Brain pericyte (primary cell): ENCODE results near the gene TCF25.
"Not testable (repeated sequence)": the region's sequence is repeated elsewhere in the genome, so short reads cannot be mapped to it uniquely, and the experiment has no call there.

Experiments
- DNase-seq: peaks from one replicate; pipeline ENCODE4 v3.0.0-alpha.2; 2012; ENCODE audit warnings: low read depth, low spot score

TCF25 gene

DNA sequence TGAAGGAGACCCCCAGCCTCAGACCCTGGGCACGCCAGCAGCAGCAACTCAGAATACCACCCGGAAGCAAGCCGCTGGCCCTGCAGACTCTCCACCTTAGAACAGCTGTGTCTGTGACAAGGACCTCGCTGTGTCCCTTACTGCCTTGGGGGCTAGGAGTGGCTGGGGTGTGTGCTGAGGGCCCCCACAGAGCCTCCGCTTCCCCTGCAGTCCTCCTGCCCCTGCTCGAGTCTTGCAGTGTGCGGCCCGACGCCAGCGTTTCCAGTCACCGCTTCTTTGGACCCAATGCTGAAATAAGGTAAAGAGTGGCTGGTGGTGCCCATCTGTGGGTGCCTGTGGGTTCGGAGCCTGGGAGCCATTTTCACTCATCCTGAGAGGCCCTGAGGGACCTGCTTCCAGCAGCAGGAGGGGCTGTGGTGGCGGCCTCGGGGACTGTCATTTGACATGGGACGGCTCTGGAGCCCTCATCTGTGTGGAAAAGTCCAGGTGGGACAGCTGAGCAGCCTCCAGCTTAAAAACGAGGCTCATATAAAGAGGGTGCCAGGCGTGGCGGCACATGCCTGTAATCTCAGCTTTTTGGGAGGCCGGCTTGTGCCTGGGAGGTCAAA is 30.6 kb downstream of the TCF25 start:
- DNase-seq: no peak

DNA sequence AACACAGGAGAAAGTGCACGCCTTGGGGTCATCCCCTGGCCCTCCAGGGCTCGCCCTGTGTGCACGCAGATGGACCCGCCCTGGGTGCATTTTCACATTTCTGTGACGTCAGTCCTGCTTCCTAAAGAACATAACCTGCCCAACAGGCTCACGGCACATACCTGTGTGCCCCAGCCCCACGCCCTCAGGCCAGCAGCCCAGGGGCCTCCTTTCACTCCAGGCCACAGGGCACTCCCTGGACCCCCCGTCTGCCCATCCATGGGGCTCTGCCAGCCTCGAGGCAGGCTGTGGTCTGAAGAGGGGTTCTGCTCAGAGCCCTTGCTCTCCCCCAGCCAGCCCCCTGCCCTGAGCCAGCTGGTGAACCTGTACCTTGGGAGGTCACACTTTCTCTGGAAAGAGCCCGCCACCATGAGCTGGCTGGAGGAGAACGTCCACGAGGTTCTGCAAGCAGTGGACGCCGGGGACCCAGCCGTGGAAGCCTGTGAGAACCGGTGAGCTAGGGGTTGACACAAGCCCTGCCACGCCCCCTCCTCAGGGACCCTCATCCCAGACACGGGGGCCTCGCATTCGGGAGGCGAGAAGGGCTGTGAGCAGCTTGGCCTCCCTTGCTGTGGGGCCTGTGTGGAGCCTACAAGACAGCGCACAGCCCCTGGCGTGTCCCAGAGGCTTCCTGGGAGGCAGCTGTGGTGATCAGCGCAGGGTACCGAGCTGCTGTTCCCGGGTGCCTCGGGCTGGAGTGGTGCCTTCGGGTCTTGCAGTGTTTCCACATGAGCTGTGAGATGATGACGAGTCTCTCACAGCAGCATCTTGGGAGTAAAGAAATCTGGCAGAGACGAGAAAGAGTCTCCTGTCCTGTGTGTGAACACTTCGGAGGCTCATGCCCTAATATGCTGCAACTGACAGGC is 31.5 kb downstream of the TCF25 start:
- DNase-seq: no peak

DNA sequence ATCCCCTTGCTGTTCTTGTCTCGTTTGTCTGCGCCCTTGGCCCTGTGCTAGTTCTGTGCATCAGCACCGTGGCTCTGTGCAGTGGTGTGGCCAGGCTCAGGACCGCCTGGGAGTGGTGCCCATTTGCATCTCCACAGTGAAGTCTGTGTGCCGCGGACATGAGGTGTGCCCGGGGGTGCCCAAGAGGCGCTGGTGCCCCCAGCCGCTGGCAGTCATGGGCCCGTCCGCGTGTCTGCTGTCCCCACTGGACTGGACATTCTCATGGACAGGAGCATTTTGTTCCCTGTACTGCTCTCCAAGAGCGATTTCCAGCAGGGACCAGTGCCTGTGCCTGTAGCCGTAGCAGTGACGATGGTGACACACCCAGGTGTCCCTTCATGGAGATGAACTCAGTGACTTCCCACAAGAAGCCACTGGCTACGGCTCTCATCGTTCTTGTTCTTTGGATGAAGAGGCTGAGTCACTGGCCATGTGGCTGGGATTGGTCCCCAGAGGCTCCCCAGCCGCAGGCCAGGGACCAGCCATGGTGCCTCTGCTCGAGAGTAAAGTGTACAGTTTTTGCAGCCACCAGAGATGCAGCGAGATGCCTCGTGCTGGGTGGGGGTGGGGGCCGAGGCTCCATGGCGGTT is 32.2 kb downstream of the TCF25 start:
- no peak for DNase-seq

DNA sequence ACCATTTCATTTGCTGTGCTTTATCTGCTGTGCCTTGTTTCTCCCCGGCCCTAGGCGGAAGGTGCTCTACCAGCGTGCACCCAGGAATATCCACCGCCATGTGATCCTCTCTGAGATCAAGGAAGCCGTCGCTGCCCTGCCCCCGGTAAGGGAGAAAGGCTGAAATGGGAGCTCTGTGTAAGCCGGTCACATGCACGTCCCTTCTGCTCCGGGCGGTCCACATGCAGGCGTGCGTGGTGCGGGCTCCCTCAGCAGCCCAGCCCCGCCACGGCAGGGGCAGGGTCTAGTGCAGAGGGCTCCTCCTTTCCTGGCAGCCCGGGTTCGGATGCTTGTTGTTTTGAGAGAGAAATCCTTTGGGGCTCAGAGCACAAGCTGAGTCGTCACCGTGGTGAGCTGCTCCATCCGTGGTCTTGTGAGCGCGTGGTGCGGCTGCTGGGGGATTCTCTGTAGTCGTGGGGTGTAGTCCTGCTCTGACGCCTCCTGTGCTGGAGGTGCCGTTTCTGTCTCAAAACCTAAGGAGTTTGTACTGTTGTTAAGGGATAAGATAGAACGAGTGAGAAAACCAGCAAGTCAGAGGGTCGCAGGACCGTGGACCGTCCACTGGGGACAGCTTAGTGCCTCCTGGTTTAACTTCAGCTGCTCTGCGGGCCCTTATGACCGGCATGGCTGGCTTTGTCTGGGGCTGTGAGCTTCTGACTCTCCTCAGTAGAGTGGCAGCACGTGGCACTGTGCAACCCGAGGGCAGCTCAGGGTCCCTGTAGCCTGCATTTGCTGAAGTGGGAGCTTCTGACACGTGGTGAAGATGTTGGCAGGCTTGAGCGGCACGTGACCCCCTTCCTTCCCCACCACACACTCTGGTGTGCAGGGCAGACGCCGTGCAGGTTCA is 33.0 kb downstream of the TCF25 start:
- no peak for DNase-seq

DNA sequence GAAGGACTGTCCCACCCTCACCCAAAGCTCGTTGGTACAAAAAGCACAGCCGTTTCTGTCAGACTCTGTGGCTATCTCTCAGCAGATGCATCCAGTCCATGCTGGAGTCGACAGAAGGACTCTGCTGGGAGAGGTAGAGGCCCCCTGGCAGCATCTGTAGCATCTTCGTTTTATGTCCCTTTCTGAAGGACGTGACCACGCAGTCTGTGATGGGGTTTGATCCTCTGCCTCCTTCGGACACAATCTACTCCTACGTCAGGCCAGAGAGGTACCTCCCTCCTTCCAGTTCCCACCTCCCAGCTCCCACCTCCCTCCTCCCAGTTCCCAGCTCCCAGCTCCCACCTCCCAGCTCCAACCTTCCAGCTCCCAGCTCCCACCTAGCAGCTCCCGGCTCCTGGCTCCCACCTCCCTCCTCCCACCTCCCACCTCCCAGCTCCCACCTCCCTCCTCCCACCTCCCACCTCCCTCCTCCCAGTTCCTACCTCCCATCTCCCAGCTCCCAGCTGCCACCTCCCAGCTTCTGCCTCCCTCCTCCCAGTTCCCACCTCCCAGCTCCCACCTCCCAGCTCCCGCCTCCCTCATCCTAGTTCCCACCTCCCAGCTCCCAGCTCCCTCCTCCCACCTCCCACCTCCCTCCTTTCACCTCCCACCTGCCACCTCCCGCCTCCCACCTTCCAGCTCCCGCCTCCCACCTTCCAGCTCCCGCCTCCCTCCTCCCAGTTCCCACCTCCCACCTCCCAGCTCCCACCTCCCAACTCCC is 33.8 kb downstream of the TCF25 start:
- DNase-seq: no peak

DNA sequence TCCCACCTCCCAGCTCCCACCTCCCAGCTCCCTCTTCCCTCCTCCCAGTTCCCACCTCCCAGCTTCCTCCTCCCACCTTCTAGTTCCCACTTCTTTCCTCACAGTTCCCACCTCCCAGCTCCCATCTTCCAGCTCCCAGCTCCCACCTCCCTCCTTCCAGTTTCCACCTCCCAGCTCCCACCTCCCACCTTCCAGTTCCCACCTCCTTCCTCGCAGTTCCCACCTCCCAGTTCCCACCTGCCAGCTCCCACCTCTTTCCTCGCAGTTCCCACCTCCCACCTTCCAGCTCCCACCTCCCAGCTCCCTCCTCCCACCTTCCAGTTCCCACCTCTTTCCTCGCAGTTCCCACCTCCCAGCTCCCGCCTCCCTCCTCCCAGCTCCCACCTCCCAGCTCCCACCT is 34.8 kb downstream of the TCF25 start:
- no peak for DNase-seq

DNA sequence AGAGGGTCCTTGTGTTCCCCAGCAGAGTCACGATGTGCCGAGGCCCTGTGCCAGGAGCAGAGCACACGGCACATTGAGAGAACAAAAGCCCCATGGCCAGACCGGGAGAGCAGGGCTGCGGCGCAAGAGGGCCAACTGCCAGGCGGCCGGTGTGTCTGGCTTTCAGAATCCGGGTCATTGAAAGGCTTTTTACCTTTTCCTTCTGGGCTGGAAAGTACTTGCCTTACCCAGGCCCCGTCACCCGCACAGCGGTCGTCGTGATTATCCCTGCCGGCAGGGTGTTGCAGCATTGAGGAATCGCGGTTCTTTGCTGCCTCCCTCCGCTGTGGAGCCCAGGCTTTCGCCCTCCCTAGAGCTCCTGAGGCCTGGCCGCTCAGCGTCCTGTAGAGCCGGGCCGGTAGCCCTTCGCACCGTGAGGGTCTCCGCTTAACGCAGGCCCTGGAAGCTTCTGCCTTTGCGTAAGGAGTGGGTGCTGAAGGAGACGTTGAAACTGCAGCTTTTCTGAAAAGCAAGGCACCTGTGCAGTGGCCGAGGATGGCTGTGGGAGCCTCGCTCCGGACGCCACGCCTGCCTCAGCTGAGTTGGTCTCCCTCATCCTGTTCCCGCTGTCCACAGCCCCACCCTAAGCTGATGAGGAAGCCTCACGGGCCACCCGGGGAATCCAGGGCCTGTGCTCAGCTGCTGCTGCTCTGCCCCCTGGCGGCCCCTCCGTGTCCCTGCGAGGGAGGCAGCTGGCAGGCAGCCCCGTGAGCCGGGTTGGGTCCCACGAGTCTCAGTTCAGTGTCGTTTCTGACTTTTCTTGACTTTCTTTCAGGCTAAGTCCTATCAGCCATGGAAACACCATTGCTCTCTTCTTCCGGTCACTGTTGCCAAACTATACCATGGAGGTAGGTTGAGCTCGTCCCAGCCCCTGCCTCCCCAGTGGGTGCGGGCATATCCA is 36.7 kb downstream of the TCF25 start:
- no peak for DNase-seq

DNA sequence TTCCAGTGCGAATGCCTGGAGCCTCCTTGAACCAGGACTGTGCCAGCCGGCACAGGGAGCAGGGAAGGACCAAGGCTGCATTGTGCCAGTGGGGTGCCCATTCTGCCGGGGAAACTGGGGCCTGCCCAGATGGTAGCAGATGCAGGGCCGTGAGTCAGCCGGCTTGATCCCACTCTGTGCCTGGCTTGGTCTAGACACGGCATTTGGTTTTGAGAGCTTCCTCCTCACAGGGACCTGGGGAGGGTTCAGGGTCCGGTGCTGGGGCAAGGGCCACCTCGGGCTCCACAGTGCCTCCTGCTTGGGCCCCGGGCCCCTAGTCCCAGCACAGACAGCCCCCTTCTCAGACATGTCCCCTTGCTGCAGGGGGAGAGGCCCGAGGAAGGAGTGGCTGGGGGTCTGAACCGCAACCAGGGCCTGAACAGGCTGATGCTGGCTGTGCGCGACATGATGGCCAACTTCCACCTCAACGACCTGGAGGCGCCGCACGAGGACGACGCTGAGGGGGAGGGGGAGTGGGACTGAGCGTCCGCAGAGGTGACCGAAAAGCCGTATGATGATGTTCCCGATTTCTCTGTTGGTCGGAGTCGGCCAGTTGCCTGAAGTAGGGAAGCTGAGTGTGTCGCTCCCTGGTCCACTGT is 37.4 kb downstream of the TCF25 start:
- DNase-seq: no peak

DNA sequence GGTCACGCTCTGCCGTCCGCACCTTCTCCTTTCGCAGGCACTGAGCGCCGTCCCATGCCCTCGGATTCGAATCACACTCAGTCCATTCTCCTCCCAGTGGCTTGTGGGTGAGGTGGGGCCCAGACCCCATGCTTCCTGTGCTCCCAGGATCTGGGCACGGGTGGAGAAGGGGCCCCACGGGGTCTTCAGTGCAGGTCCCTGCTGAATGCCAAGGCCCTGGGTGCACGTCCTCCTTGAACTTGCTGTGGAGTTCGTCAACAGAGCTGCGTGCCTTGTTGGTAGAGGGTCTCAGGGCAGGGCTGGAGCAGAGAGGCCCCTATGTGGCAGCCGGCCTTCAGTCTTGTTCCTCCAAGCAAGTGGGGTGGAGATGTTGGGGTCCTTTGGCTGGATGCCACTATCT is 38.0 kb downstream of the TCF25 start:
- no peak for DNase-seq

DNA sequence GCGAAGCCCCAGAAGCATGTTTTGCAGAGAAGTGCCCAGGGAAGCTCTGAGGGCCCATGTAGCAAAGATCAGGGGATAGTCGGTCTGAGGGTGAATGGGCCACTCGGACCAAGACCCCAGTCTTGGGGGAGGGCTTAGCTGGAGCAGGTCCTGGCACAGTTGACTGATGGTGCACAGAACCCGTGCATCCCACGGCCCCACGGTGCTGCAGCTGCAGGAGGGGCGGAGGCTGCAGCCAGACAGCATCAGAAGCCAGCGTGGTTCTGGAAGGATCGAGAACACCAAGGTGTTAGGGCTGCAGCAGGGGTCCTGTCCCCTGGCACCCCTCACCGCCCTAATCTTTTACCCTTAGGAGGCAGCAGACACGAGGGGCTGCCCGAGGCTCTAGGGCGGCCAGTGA is 38.8 kb downstream of the TCF25 start:
- no peak for DNase-seq

DNA sequence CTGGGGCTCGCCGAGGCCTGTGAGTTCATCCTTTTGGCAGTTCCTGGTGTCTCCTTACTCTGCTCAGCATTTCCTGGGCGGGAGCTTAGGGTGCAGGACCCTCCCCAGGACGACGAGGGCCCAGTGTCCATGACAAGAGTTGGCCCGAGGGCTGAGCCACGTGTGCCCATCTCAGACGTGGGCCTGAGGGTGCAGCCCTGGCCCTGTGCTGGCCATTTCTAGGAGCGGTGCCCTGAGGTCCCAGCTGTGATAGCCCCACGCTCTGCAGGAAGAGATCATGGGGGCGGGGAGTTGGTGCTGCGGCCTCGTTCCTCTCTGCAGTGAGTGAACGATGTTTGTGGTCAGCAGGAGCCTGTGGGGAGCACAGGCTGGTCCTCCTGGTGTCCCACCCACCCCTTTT is 39.2 kb downstream of the TCF25 start:
- DNase-seq: no peak

DNA sequence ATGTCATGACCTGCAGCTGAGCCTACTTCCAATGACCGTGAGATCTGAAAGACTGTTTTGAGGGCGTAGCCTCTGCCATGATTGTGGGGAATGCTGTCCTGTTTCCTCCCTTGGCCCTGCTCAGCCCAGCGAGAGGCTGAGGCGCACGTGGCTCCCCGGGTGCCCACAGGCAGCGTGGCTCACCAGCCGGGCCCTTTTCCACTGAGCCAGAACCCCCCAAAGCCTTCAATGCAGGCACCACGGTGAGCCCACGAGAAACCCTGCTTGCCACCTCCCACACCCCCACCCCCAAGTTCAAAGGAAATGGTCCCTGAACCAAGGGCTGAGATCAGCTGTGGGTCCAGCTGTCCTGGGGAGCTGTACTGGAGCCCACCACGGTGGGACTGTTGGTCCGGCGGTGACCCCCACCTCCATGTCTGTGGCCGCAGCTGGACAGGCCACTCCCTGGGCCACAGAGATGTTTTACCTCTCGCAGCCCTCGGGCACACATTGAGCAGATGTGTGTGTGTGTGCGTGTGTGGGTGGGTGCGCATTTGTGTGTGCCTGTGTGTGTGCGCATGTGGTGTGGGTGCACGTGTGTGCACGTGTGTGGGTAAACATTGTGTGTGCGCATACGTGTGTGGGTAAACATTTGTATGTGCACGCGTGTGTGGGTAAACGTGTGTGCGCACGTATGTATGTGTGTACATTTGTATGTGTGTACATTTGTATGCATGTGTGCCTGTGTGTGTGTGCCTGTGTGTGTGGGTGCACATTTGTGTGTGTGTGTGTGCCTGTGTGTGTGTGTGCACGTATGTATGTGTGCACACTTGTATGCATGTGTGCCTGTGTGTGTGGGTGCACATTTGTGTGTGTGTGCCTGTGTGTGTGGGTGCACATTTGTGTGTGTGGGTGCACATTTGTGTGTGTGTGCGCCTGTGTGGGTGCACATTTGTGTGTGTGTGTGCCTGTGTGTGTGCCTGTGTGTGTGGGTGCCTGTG is 40.3 kb downstream of the TCF25 start:
- no peak for DNase-seq

DNA sequence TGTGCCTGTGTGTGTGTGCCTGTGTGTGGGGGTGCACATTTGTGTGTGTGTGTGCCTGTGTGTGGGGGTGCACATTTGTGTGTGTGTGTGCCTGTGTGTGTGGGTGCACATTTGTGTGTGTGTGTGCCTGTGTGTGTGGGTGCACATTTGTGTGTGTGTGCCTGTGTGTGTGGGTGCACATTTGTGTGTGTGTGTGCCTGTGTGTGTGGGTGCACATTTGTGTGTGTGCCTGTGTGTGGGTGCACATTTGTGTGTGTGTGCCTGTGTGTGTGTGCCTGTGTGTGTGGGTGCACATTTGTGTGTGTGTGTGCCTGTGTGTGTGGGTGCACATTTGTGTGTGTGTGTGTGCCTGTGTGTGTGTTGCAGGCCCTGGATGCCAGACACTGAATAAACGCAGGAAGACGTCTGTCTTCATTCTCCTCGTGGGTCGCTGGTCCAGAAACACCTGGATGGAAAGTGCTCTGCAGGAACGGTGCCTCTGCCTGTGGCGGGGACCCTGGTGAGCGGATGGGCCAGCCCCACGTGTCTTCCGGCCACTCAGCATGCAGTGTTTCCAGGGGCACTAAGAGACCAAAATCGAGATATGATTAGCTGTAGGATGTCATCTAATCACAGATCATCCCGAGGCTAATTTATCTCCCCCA is 41.4 kb downstream of the TCF25 start:
- not testable (repeated sequence) for DNase-seq

DNA sequence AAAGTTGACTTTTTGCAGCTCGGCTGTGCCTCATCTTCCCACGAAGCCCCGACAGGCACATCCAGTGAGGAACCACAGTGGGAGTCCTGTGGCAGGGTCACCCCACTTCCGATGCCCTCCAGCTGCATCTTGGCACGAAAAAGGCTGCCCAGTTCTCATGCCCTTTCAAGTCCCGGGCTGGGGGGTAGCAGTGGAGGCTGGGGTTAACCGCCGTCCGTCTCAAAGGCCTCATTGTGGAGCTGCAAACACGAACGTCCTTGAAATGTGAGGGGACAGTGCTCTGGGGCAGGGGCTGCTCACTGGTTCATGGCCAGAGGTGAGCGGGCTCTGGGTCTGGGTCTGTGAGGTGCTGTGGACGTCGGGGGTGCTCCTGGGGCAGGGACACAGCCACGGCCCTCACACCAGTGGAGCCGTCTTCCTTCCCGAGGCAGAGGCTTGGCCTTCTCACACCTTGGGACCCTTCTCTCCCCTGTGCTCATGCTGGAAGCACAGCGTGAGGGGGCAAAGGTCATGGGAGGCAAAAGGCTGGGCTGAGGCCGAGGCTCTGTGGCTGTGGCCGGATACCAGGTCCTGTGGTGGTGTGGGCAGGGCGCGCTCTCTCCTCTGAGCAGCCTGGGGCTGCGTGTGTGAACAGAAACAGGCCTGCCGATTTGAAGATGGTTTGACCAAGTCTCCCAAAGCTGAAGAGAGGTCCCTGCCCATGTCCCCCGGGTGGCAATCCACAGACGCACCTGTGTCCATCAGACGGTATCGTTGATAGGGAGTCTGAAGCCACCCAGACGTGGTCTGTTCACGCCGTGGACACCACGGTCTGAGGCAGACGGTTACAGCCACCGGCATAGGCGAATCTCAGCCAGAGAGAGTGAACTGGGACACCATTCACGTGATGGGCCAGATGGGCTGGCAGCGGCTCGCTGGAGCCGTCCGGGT is 42.2 kb downstream of the TCF25 start:
- no peak for DNase-seq

DNA sequence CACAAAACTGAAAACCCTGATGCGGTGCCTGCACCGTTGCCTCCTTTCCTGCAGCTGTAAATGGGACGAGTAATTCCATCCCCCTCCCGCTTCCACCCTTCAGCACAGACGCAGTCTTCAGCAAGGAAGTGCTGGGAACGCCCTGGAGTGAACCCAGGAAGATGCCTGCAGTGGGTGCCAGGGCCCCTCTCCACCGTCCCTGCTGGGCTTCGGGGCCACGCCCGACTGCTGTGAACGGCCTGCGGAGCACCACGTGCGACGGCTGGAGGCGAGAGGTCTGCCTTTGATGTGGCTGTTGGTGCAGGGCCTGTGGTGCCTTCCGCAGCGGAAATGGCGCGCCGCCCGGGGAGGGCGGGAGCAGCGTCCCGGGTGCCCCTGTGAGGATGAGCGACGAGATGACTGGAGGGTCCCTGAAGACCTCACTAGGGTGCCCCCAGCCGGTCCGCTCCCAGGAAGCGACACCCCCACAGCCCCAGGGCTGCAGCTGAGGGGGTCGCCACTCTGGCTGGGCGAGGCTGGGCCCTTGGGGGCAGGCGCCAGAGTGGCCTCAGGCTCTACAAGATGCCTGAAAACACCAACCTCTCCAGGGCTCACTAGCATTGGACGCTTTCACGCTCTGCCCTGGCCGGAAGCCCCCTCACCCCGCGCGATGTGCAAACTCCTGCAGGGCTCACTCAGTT is 44.5 kb downstream of the TCF25 start:
- no peak for DNase-seq
